Measurements from ENCODE around the gene PLA2R1.

DNA sequence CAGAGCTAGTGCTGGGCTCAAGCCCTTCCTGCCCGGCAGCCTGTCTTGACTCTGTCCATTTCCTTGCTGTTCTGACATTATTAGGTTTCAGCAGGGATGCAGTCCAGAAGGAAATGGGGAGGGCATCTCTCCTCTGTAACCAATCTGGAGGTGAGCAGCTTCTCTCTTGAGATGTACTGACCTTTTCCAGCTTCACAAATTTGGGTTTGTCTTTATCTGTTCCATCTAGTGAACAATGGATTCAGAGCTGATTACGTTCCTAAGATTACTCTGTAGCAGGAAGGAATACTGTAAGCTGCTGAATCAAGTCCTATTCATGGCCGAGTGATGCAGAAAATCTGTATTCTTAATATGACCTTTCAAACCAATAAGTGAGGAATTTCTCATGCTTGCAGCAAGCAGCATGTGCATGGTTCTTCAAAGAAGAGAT lies 11.0 kb downstream of the PLA2R1 start:
- TF ChIP-seq RAD21 (IDR thresholded peaks at IDR 0.05; ENCODE audit: low read length) (no peak), CTCF (IDR thresholded peaks at IDR 0.05) (no peak), NRF1 (IDR thresholded peaks at IDR 0.05; ENCODE audit: low read depth, low read length) (no peak)

Data from SK-N-SH (cell line).